ENCODE measurements around the gene BAG5. TPM values are rescaled to one million over a fixed set of nuclear protein-coding genes. Genes with fewer than 3 reads are reported as not detected.

Gene BAG5
- total RNA-seq, 1 experiment from 2014 or later = 29.2 TPM

Other genes with a start within 250 kb of the BAG5 start
- gene EIF5, start 228.4 kb downstream of the BAG5 start, total RNA-seq (2021) = 224 to 282 TPM (median 236 TPM) in 3 replicates
- 82.2 to 93.7 TPM (median 83.0 TPM) in 3 replicates for gene MARK3, start 177.2 kb downstream of the BAG5 start, total RNA-seq (2021)
- gene CKB, start 39.8 kb downstream of the BAG5 start, total RNA-seq (2021) = 529 to 555 TPM (median 531 TPM) in 3 replicates
- gene TRMT61A, start 33.5 kb downstream of the BAG5 start, total RNA-seq (2021) = 11.8 to 15.5 TPM (median 12.3 TPM) in 3 replicates
- gene COA8, start 303 bp upstream of the BAG5 start, total RNA-seq (2021) = 34.7 to 36.7 TPM (median 36.4 TPM) in 3 replicates
- gene KLC1, start 66.6 kb upstream of the BAG5 start, total RNA-seq (2021) = 134 to 171 TPM (median 147 TPM) in 3 replicates
- 46.7 to 51.4 TPM (median 50.5 TPM) in 3 replicates for gene XRCC3, start 152.8 kb upstream of the BAG5 start, total RNA-seq (2021)
- gene ZFYVE21, start 153.2 kb upstream of the BAG5 start, total RNA-seq (2021) = 59.7 to 69.2 TPM (median 65.1 TPM) in 3 replicates

Measured in WTC11 (cell line).